ENCODE measurements around the gene DOCK3. TPM values are rescaled to one million over a fixed set of nuclear protein-coding genes. Genes with fewer than 3 reads are reported as not detected.

DOCK3 gene
- total RNA-seq, 1 experiment from 2014 or later: 8.3 TPM

DNA sequence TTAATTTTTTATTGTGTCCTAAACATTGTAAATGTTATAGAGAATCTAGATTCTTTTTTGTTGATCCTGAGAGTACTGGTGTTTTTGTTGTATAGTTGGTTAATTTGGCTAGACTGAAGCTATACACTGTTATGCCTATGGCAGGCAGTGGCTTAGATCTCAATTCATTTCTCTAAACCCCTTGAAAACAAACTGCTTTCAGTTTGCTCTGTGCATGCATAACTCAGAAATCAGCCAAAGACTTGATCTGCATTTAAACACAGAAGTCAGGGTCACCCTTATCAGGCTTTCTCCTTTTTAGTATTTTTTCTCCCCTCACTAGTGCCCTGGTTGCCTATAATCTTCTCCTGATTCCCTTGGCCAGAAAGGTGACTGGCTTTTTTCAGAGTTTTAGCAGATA lies 360.9 kb downstream of the DOCK3 start:
- Mint-ChIP-seq H3K27ac (no peak overlapping the region), H3K4me3 (no peak overlapping the region), H3K27me3 (ENCODE audit: low read depth) (no peaks in the 10 kb centered on the region), H3K4me1 (peaks cover 3 to 5% of the 10 kb centered on the region in 2 experiments), H3K36me3 (ENCODE audit: insufficient read depth in 1 of 3, low read depth in 3 of 3) (peaks cover 3 to 14% (median 11%) of the 10 kb centered on the region in 3 experiments), H3K9me3 (peaks cover 13 to 14% of the 10 kb centered on the region in 2 experiments)
- Histone ChIP-seq H3K18ac (ENCODE audit: insufficient read length, low read depth, low read length) (no peak overlapping the region), H3T11ph (ENCODE audit: low read length) (no peak overlapping the region), H3K9me3 (ENCODE audit: control insufficient read depth, low read depth, low read length) (no peaks in the 10 kb centered on the region), H3K56ac (ENCODE audit: insufficient read length, low read depth, low read length) (no peak overlapping the region), H4K20me1 (ENCODE audit: control insufficient read depth, insufficient read depth, insufficient read length) (no peaks in the 10 kb centered on the region), H3K23ac (ENCODE audit: insufficient read length, low read depth, low read length) (no peak overlapping the region), H3K14ac (ENCODE audit: insufficient read depth, low read length) (no peak overlapping the region), H3K27me3 (ENCODE audit: insufficient read depth, low read length) (no peaks in the 10 kb centered on the region), H3K79me2 (ENCODE audit: insufficient read depth, low read length) (no peaks in the 10 kb centered on the region), H4K91ac (ENCODE audit: insufficient read length, low read depth, low read length) (no peak overlapping the region), H3K27ac (ENCODE audit: insufficient read length, low read depth, low read length) (no peak overlapping the region), H2BK12ac (ENCODE audit: insufficient read length, low read depth, low read length) (no peak overlapping the region), H4K5ac (ENCODE audit: insufficient read length, low read depth, low read length) (no peak overlapping the region), H3K4me2 (ENCODE audit: insufficient read depth, insufficient read length, low read length) (no peak overlapping the region), H2BK20ac (ENCODE audit: low read depth, low read length, poor library complexity, severe bottlenecking) (no peak overlapping the region), H3K9ac (ENCODE audit: extremely low read depth, insufficient read length, low read length) (no peak overlapping the region), H2BK15ac (ENCODE audit: low read depth, low read length) (no peak overlapping the region), H2BK120ac (ENCODE audit: low read depth, low read length, poor library complexity, severe bottlenecking) (no peak overlapping the region), H4K8ac (replicated peaks; ENCODE audit: insufficient read length, low read depth, low read length) (no peak overlapping the region), H2AFZ (ENCODE audit: low read length) (no peak overlapping the region), H2BK5ac (ENCODE audit: insufficient read length, low read length) (no peak overlapping the region), H3K4me1 (ENCODE audit: insufficient read depth, low read length) (no peaks in the 10 kb centered on the region), H2AK5ac (ENCODE audit: insufficient read length, low read length) (no peak overlapping the region), H3K4ac (ENCODE audit: low read depth, low read length) (no peak overlapping the region), H3K79me1 (ENCODE audit: insufficient read depth, low read depth, low read length, poor library complexity, severe bottlenecking) (no peaks in the 10 kb centered on the region), H3K23me2 (ENCODE audit: insufficient read length, low read depth, low read length, poor library complexity, severe bottlenecking) (no peaks in the 10 kb centered on the region)
- TF ChIP-seq, protein P1, sequence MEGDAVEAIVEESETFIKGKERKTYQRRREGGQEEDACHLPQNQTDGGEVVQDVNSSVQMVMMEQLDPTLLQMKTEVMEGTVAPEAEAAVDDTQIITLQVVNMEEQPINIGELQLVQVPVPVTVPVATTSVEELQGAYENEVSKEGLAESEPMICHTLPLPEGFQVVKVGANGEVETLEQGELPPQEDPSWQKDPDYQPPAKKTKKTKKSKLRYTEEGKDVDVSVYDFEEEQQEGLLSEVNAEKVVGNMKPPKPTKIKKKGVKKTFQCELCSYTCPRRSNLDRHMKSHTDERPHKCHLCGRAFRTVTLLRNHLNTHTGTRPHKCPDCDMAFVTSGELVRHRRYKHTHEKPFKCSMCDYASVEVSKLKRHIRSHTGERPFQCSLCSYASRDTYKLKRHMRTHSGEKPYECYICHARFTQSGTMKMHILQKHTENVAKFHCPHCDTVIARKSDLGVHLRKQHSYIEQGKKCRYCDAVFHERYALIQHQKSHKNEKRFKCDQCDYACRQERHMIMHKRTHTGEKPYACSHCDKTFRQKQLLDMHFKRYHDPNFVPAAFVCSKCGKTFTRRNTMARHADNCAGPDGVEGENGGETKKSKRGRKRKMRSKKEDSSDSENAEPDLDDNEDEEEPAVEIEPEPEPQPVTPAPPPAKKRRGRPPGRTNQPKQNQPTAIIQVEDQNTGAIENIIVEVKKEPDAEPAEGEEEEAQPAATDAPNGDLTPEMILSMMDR (conservative IDR thresholded peaks at IDR 0.05): no peak
- DNase-seq: no peak

Measured in H9 (cell line).